AG04450 (cell line): ENCODE results near the gene GOSR2. TPM values are rescaled to one million over a fixed set of nuclear protein-coding genes. Genes with fewer than 3 reads are reported as not detected.

Source experiments
- CTCF ChIA-PET: fragments of 300-600, 350-600 bp; formaldehyde crosslinking; extraction: SDS; loops from one replicate; lab custom pipeline; 2022; ENCODE audit warnings: antibody characterized with exemption, inconsistent platforms; lab: Charles Lee
- POLR2A ChIA-PET: fragments of 350-600 bp; formaldehyde crosslinking; extraction: SDS; loops from one replicate; lab custom pipeline; 2021; ENCODE audit warnings: antibody characterized with exemption, inconsistent platforms; lab: Yijun Ruan, JAX
- DNase-seq: peaks from one replicate; pipeline ENCODE4 v3.0.0-alpha.2; 2011; ENCODE audit warnings: low read depth, low spot score
- H3K27ac ChIP-seq: one replicate; pipeline ENCODE4 v1.5.1; 2012; ENCODE audit warnings: low read depth, low read length, control low read depth
- H3K27me3 ChIP-seq: one replicate; pipeline ENCODE4 v1.6.0; 2012; ENCODE audit warnings: low read length; ENCODE audit not compliant: control insufficient read depth, insufficient read depth
- H3K4me3 ChIP-seq: 2 replicates; pipeline ENCODE4 v1.5.1; 2011; ENCODE audit warnings: mild to moderate bottlenecking, low read depth, low read length, control low read depth
- H3K9me3 ChIP-seq: 2 replicates; pipeline ENCODE4 v1.5.1; 2012; ENCODE audit warnings: low read length; ENCODE audit not compliant: control insufficient read depth, insufficient read depth
- polyA minus RNA-seq: library from RNA; depleted of rRNA, polyadenylated mRNA; stranded (reverse); fragments of >200 nt; gene quantifications from 2 replicates; pipeline ENCODE4 v1.2.3, GENCODE V29; 2011; rRNA and poly(A)+ RNA removed
- polyA plus RNA-seq: library from polyadenylated mRNA; depleted of rRNA; stranded (reverse); fragments of >200 nt; gene quantifications from 2 replicates; pipeline ENCODE4 v1.2.3, GENCODE V29; 2011; rRNA removed
- TF ChIP-seq, protein P1 (sequence below): IDR thresholded peaks from 2 replicates; pipeline ENCODE4 v1.5.1; 2011; ENCODE audit warnings: low read depth, low read length, control low read depth, inconsistent platforms

GOSR2 gene
- polyA plus RNA-seq (87.1 and 87.7 TPM in 2 replicates), polyA minus RNA-seq (88.8 and 104 TPM in 2 replicates)

DNA sequence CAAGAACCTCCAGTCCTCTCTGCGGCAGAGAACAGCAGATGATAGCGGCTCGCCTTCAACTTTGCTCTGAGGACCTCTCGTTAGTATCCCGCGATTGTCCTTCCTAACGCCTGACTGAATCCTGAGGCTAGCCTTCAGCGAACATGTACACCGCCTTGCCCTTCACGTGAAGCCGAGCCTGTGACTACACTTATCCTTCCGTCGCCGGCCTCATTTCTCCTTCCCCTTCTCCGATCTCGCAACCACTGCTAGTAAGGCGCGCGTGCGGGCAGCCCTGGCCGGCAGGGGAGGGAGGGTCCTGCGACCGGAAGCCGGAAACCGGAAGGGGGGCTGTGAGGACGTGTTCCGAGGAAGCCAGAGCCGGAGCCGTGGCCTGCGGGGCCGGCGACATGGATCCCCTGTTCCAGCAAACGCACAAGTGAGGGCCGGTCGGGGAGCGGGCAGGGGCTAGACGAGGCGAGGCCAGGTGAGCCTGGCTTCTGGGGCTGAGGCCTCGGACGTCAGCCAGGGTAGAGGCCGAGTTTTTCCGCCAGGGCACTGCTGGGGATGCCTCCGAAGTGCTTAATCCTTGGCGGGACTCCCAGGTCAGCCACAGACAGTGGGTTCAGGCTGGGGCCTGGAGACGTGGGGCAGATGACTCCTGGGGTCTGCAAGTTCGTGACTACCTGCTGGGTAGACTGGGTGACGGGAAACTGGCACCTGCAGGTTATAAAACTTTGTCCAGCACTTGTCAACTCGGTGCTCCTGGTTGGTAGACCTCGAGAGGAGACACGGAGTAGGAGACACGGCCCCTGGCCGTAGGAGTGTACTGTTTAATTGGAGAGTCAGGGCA, at the start of gene GOSR2:
Gene GOSR2 (plus strand): TSS at position 357 of the 832 bp plus-strand sequence. CDS start 33 bp downstream, at position 390.
- CTCF ChIA-PET: no interaction called here

DNA sequence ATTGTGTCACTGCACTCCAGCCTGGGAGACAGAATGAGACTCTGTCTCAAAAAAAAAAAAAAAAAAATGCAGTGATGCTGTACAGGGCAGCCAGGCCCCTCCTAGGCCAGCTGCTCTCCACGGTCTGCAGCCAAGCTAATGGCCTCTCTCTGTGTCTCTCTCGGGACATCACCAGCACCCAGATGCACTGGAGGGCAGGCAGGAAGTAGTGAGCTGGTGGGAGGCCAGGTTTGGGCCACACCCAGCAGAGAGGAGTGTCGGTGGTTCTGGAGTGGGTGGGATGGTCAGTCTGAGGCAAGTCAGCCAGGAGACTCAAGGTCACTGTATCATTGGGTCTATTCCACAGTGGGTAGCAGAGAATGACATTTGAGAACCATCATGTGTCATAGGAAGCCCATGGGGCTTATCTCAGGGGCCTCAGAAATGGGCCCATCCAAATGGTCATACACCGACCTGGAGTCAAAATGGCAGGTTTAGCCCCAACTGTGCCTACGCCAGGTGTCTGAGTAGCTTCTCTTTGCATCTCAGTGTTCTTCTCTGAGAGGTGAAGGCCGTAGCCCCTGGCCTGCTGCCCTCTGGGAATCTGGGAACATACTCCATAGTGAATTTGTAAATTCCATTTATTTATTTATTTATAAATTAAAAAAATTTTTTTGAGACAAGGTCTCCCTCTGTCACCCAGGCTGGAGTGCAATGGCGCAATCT, 48.9 kb upstream of the GOSR2 start:
- POLR2A ChIA-PET: no interaction called here
- TF ChIP-seq, protein P1, sequence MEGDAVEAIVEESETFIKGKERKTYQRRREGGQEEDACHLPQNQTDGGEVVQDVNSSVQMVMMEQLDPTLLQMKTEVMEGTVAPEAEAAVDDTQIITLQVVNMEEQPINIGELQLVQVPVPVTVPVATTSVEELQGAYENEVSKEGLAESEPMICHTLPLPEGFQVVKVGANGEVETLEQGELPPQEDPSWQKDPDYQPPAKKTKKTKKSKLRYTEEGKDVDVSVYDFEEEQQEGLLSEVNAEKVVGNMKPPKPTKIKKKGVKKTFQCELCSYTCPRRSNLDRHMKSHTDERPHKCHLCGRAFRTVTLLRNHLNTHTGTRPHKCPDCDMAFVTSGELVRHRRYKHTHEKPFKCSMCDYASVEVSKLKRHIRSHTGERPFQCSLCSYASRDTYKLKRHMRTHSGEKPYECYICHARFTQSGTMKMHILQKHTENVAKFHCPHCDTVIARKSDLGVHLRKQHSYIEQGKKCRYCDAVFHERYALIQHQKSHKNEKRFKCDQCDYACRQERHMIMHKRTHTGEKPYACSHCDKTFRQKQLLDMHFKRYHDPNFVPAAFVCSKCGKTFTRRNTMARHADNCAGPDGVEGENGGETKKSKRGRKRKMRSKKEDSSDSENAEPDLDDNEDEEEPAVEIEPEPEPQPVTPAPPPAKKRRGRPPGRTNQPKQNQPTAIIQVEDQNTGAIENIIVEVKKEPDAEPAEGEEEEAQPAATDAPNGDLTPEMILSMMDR: no peak
- no peak overlapping the region for H3K27ac ChIP-seq
- H3K27me3 ChIP-seq: peaks cover 16% of the 10 kb centered on the region
- no peak overlapping the region for H3K4me3 ChIP-seq
- no peak for DNase-seq
- no peaks in the 10 kb centered on the region for H3K9me3 ChIP-seq
- CTCF ChIA-PET: no interaction called here

More for the DNA sequence above, at the start of gene GOSR2:
- H3K27me3 ChIP-seq: no peaks in the 10 kb centered on the region
- DNase-seq: peak; percentile 65
- H3K27ac ChIP-seq: peak within 1 kb of the TSS; percentile 98
- POLR2A ChIA-PET: no interaction called here
- peak within 1 kb of the TSS; percentile 99 for H3K4me3 ChIP-seq
- TF ChIP-seq, protein P1: no peak
- no peaks in the 10 kb centered on the region for H3K9me3 ChIP-seq

DNA sequence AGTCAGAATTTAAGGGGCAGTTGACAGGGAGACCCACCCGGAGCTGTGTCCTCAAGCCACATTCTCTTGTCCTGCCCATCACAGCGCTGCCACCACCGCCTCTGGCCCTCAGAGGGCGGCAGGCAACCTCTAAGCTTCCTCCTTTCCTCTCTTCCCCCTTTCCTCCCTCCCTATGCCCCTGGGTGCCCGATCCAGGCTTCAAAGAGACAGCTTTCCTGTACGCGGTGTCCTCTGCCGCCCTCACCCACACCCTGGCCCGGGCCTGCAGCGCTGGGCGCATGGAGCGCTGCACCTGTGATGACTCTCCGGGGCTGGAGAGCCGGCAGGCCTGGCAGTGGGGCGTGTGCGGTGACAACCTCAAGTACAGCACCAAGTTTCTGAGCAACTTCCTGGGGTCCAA, 48.1 kb upstream of the GOSR2 start:
- H3K9me3 ChIP-seq: no peaks in the 10 kb centered on the region
- ChIA-PET POLR2A (no interaction called here), CTCF (no interaction called here)
- no peak overlapping the region for H3K27ac ChIP-seq
- no peak overlapping the region for H3K4me3 ChIP-seq
- TF ChIP-seq, protein P1: no peak
- no peak for DNase-seq
- peaks cover 17% of the 10 kb centered on the region for H3K27me3 ChIP-seq

DNA sequence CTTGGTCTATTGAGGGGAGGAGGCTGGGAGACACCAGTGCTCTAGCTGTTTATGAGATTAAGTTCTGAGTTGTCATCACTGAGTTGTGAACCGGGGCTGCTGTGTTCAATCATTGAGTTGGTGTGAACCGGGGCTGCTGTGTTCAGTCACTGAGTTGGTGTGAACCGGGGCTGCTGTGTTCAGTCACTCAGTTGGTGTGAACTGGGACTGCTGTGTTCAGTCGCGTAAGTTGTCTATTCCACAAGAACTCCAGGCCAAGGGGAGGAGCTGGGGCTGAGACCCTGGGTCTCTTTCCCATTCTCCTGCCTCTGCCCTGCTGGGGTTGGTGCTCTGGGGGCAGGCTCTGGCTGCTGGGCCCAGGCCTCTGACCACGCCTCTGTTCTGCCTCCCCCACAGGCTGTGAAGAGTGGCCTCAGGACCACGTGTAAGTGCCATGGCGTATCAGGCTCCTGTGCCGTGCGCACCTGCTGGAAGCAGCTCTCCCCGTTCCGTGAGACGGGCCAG, 47.1 kb upstream of the GOSR2 start:
- no peak for DNase-seq
- Histone ChIP-seq H3K27ac (no peak overlapping the region), H3K4me3 (no peak overlapping the region), H3K27me3 (peaks cover 23% of the 10 kb centered on the region), H3K9me3 (no peaks in the 10 kb centered on the region)
- ChIA-PET POLR2A (no interaction called here), CTCF (no interaction called here)
- TF ChIP-seq, protein P1: no peak
